GM18858 (cell line): ENCODE data around the gene ADD1.
"Not testable (repeated sequence)": the region's sequence is repeated elsewhere in the genome, so short reads cannot be mapped to it uniquely, and the experiment has no call there.

Experiments
- ATAC-seq: cut with Tn5 transposase; IDR thresholded peaks from one replicate; pipeline ENCODE4 v1.9.1; 2021; ENCODE audit not compliant: unreplicated experiment

The ADD1 gene

GRCh38 chr4:2942532-2943363, 99.1 kb downstream of the ADD1 start:
- ATAC-seq, result no peak

GRCh38 chr4:2943364-2944090, 99.9 kb downstream of the ADD1 start:
- no peak for ATAC-seq

DNA sequence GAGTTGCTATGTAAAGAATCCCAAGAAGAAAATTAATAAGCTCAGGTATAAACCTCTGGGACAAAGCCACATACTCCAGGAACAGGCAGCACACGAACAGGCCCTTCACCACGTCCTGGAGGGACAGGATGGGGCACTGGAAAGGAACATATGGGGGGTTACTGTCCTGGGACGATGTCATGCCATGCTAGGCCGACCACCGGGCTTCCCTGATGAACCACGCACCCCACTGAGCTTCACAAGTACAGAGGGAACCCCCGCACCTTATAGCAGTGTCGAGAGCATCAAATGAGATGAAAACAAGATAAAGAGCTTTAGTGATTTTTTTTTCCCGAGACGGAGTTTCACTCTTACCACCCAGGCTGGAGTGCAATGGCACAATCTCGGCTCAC, 100.4 kb downstream of the ADD1 start:
- ATAC-seq, result no peak

- ATAC-seq, result no peak
Observed at GRCh38 chr4:2944586-2945526, 101.2 kb downstream of the ADD1 start.

DNA sequence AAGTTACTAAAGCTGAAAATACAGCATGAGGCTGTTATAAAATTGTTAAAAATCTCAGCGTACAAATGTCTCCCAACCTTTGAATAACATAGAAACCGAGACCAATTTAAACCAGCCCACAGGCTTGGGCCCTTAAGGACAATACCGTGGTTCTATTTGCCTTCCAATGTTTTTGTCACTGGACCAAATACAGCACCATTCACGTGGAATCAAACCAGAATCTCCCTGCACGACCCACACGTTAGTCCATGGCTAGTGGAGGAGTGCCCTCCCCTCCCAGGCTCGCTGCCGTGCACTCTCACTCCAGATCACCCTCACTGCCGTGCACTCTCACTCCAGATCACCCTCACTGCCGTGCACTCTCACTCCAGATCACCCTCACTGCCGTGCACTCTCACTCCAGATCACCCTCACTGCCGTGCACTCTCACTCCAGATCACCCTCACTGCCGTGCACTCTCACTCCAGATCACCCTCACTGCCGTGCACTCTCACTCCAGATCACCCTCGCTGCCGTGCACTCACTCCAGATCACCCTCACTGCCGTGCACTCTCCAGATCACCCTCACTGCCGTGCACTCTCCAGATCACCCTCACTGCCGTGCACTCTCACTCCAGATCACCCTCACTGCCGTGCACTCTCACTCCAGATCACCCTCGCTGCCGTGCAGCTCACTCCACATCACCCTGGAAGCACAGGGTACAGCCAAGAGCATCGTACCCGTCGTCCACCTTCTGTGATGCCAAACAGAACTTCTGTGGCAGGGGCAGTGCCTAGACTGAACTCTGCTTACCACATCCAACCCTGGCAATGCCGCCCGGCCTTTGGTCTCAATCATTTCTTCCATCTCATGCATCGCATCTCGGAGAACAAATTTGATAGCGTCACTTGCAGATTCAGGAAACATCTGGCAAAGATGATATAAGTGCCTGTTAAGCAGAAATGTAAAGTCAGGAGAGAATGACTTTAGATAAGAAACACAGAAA, 102.3 kb downstream of the ADD1 start:
- ATAC-seq, result not testable (repeated sequence)

DNA sequence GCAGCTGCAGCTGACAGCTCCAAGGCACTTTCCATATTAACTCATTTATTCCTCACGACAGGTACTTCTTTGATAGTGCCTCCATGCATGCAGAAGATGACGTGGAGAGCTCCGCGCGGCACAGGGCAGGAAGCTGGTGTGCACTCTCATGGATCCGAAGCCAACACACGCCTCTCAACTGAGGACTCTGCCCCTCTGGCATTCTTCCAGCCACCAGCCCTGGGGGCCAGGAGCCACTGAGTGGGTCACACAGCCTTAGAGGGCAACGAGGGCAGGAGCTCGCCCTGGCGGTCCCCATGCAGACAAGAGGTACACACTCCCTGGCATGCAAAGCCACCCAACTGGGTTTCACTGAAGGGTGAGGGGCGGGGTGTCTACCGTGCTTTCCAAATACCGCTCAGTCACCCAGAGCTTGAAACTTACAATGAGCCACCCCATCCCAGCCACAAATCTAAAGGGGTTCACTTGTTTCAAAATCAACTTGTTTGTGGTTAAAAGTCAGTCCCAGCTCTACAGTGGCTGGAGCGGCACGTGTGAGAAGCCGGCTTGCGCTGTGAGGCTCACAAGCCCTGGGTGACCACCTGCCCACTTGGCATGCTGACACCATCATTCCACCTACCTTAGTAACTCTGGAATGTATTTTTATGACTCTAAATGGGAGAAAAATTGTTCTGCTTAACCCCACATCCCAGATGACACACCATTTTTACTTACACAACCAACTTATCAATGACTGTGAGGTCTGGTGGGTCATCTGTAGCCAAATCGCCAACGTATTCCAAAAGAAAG, 103.4 kb downstream of the ADD1 start:
- no peak for ATAC-seq

DNA sequence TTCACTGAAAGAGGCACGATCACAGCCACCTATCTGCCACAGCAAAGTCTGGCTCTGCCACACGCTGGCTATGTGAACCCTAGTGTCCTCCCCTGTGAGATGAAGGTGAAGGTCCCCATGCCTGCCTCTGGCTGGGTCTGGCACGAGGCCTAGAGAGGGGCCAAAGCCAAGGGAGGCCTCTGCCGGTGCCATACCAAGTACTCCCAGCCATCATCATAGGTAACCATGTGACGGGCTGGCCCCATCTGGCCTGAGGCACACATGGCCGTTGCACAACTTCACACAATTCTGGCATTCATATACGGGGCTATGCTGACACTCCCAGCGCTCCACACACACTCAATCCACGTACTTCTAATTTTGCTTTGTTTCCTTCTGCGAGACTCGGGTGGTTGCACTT, 104.3 kb downstream of the ADD1 start:
- no peak for ATAC-seq

DNA sequence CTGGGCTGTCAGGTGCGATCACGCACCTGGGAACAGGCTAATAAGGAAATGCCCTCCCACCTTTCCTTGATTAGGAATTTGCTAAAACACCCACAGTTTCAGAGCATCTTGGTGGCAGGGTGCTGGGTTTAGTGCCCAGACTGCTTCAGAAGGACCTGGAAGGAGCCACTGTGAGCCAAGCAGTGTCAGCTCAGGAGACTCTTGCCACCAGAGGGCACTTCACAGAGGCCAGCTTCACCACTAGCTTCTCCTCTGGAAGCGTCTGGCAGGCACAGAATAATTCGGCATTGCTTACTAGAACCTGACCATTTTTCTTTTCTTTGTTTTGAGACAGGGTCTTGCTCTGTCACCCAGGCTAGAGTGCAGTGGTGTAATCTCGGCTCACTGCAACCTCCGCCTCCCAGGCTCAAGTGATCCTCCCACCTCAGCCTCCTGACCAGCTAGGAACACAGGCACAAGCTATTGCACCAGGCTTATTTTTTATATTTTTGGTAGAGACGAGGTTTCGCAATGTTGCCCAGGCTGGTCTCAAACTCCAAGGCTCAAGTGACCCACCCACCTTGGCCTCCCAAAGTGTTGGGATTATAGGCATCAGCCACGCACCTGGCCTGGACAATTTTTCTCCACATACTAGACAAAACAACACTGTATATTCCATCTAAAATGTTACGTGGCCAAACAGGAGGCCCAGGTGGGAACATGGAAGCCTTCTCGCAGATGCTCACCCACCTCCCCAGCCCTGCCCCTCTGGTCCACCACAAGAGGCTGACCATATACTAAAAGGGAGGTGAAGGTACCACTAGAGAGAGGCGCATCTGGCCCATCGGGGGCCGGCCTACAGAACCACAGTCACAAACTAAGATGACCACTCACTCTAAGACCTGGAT, 105.5 kb downstream of the ADD1 start:
- no peak for ATAC-seq

DNA sequence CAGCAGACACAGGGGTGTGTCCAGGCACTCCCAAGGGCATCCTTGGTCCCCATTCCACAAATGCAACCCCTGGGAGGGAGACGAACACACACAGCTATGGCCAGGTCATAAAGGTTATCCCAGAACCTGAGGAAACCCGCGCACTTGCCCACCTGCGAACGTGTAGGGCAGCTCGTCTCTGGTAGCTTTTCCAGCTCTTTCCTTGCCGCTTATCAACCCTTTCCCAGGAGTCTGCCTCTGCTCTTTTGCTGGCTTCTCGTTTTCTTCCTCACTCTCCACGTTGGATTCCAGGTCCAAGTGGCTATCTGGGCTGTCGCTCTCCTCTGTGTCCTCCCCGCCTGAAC, 106.1 kb downstream of the ADD1 start:
- no peak for ATAC-seq

DNA sequence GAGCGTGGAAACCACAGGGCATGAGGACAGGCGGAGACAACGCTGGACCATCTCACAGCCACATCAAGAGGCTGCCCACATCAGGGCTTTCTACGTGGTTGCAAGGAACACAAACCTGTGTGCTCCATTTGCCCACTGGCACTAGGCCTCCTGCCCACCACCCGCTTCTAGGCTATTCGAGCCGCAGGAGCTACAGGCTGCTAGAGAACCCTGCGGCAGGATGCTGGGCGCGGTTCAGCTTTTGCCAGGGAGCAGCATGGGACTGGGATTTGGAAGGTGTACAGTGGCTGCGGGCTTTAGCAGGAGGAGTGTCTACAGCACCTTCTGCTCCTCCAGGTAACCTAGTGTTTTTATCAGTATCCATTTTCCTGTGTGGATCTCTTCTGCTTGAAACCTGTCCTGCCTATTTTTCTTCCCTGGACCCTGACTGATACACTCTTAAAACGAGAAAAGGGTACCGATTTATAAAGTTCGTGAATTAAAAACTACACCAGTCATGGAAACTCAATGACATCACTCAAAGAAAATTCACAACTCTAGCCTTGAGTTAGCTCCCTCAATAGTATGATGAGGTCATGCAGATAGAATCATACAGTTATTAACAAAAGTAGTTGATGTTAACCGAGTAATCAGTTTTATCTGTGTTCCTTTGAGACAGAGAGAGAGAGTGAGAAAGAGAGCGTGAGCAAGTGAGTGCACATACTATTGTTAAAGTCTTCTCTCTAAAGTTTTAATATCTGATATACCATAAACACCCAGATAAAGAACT, 106.8 kb downstream of the ADD1 start:
- no peak for ATAC-seq

GRCh38 chr4:2953496-2953895, 109.9 kb downstream of the ADD1 start:
- no peak for ATAC-seq

DNA sequence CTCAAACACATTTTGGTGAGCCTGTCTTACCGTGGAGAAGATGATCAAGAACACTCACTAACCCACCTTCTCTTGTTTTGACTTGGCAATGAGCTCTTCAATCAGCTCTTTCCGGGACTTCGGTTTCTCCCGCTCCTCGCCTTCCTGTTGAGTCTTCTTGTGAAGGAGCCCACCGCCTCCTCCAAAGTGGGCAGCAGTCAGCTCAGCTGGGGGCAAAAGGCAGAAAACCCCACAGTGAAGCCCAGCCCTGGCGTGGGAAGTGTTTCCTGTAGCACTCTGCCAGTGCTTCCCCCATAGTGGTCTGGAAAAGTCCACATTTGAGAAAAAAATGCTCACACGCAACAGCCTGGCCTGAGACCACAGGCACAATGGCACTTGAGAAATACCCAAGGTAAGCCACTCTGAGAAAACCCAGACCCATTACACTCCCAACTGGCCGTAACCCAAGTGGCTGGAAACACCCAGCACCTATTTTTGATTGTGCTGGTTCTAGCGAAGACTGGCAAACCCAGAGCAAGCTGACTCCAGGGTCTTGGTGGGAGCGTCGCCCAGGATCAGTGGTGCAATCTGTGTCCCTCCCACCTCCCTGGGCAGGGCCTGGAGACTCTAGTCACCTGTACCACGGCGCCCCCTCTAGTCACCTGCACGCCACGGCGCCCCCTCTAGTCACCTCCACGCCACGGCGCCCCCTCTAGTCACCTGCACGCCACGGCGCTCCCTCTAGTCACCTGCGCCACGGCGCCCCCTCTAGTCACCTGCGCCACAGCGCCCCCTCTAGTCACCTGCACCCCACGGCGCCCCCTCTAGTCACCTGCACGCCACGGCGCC, 110.9 kb downstream of the ADD1 start:
- ATAC-seq, result no peak

- ATAC-seq, result not testable (repeated sequence)
Observed at GRCh38 chr4:2955186-2956044, 111.8 kb downstream of the ADD1 start.

DNA sequence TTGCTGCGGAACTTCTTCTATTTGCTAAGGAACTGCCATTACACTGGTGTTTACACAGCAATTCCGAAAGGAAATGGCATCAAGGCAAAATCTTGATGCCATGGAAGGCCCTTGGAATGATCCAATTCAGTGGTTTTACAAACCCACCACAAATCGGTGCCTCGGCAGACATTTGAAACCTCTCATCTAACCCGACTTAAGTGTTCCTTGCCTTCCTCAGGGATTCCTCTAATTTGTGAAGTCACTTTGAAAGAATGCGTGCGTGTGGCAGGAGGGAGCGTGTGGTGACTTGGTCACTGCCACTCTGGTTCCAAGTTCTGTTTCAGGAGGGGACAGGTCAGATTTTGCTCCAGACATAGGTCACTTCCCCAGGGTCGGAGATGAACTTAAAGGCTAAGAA, 114.8 kb downstream of the ADD1 start:
- no peak for ATAC-seq

- ATAC-seq, result not testable (repeated sequence)
Observed at GRCh38 chr4:2960450-2960849, 116.8 kb downstream of the ADD1 start.

GRCh38 chr4:2961421-2961810, 117.8 kb downstream of the ADD1 start:
- ATAC-seq, result no peak
